SJCRH30 (cell line): Measurements from ENCODE around the gene MMRN2. TPM values are rescaled to one million over a fixed set of nuclear protein-coding genes. Genes with fewer than 3 reads are reported as not detected.
A peak's percentile ranks its signal among the peaks of the same experiment; 100 is the strongest.
"Not testable (repeated sequence)": the region's sequence is repeated elsewhere in the genome, so short reads cannot be mapped to it uniquely, and the experiment has no call there.

Experiments
- DNase-seq, 2 experiments: peaks; one replicate each; pipeline ENCODE4 v3.0.0-alpha.2; 2015 to 2020
- H3K27ac ChIP-seq: fragments of 250-450 bp; sonication (Bioruptor Pico); 2 replicates; pipeline ENCODE4 v1.5.1; 2020; ENCODE audit warnings: mild to moderate bottlenecking, moderate library complexity
- H3K27me3 ChIP-seq: fragments of 250-450 bp; sonication (Bioruptor Pico); 2 replicates; pipeline ENCODE4 v1.5.1; 2020; ENCODE audit warnings: mild to moderate bottlenecking, moderate library complexity
- H3K36me3 ChIP-seq: fragments of 250-450 bp; sonication (Bioruptor Pico); 2 replicates; pipeline ENCODE4 v1.5.1; 2020; ENCODE audit warnings: mild to moderate bottlenecking, moderate library complexity
- H3K4me1 ChIP-seq: fragments of 250-450 bp; sonication (Bioruptor Pico); 2 replicates; pipeline ENCODE4 v1.5.1; 2020; ENCODE audit warnings: mild to moderate bottlenecking, moderate library complexity
- H3K4me3 ChIP-seq: fragments of 250-450 bp; sonication (Bioruptor Pico); 2 replicates; pipeline ENCODE4 v1.5.1; 2020; ENCODE audit warnings: mild to moderate bottlenecking, moderate library complexity
- H3K9me3 ChIP-seq: fragments of 250-450 bp; sonication (Bioruptor Pico); replicated peaks from 2 replicates; pipeline ENCODE4 v1.5.1; 2020; ENCODE audit warnings: mild to moderate bottlenecking, moderate library complexity
- total RNA-seq: library from RNA; depleted of rRNA; stranded (reverse); fragments of >200 nt; shearing (Covaris generic); gene quantifications from 2 replicates; pipeline ENCODE4 v1.2.3, GENCODE V29; 2014

Gene MMRN2
- total RNA-seq, 1 experiment from 2014 or later = 1.9 TPM

DNA sequence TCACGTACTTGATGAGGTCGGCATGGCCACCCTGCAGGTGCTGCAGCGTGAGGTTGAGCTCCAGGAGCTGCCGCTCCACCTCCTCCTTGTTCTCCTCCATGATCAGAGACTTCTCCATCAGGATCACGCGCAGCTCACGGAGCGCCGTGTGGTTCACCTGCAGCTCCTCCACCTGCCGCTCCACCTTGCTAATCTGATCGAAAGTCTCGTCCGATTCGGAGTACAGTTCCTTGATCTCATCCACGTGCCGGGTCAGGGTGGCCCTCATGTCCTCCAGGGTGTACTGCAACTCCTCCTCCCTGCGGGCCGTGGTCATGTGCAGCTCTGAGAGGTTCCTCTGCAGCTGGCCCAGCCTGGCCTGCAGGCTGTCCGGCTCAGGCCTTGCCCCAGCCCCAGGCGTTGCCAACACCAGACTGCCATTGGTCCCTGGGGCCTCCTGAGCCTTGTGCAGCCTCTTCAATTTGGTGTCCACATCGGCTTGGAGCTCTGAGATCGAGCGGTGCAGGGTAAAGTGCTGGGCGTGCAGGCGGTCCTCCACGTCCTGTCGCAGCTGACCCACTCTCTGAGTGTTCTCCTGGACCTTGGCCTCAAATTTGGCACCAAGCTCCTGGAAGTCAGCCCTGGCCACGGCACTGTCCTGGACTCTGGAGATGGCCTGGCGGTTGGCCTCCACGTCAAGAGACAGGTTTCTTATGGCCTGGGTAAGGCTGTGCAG lies 13.9 kb downstream of the MMRN2 start:
- no peak overlapping the region for H3K27ac ChIP-seq
- H3K4me1 ChIP-seq = no peaks in the 10 kb centered on the region; the same call in none of the 2 replicates
- H3K36me3 ChIP-seq = no peaks in the 10 kb centered on the region
- no peaks in the 10 kb centered on the region for H3K27me3 ChIP-seq
- DNase-seq = no peak
- H3K4me3 ChIP-seq = no peak overlapping the region
- no peaks in the 10 kb centered on the region for H3K9me3 ChIP-seq

DNA sequence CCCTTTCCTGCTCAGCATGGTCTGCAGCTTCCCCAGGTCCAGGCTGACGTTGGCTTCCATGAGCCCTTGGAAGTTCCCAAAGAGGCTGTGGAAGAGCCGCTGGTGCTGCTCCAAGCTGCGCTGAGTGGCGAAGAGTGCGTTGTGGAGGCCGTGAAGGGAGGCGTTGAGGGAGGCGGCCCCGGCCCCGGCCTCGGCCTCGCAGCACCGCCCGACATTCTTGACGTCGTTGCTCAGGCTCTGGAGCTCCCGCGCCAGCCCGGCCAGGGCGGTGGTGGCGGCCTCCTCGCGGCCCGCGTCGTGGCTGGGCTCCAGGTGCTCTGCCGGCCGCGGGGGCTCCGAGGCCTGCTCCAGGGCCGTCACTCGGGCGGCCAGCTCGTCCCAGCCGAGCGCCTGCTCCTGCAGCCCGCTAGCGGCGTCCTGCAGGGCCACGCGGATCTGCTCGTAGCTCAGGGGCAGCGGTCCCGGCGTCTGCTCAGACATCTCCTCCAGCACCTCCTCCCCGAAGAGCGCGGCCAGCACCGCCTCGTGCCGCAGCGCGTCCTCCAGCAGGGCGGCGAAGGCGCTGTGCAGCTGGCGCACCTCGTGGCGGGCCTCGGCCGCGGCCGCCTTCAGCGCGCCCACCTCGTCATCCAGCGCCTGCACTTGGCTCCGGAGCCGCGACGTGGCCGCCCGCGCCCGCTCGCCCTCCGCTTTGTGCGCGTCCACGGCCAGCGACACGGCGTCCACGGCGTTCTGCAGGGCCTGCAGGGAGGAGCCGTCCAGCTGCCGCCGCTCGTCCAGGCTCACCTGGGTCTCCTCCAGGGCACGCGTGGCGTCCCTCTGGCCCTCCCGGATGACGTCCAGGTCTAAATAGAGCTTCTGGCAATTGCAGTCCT lies 14.7 kb downstream of the MMRN2 start:
- no peak for DNase-seq
- H3K27ac ChIP-seq = no peak overlapping the region
- H3K4me1 ChIP-seq = no peaks in the 10 kb centered on the region; the same call in none of the 2 replicates

DNA sequence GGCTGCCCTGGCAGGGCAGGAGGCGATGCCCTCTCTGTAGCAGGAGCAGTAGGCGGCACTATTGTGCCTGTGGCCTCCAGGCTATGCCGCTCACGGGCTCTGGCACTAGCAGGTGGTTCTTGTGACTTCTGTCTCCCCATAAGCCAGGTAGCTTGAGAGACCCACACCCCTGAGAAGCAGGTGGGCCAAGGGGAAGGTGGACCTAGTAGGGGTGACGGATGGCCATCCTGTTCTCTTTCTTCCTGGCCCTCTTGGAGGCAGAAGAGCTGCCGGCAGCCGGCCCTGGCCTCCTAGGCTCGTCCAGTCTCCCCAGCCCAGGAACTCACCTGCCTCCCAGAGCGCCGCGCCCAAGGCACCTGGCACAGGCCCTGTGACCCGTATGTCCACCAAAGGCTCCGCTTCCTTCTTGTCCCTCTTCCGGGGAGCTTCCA lies 15.4 kb downstream of the MMRN2 start:
- Histone ChIP-seq H3K27ac (no peak overlapping the region), H3K9me3 (no peaks in the 10 kb centered on the region), H3K4me3 (no peak overlapping the region), H3K27me3 (no peaks in the 10 kb centered on the region), H3K36me3 (no peaks in the 10 kb centered on the region), H3K4me1 (no peaks in the 10 kb centered on the region; the same call in none of the 2 replicates)
- no peak for DNase-seq

More for the DNA sequence above, 14.7 kb downstream of the MMRN2 start:
- no peaks in the 10 kb centered on the region for H3K27me3 ChIP-seq
- H3K36me3 ChIP-seq = no peaks in the 10 kb centered on the region
- no peak overlapping the region for H3K4me3 ChIP-seq
- H3K9me3 ChIP-seq = no peaks in the 10 kb centered on the region

DNA sequence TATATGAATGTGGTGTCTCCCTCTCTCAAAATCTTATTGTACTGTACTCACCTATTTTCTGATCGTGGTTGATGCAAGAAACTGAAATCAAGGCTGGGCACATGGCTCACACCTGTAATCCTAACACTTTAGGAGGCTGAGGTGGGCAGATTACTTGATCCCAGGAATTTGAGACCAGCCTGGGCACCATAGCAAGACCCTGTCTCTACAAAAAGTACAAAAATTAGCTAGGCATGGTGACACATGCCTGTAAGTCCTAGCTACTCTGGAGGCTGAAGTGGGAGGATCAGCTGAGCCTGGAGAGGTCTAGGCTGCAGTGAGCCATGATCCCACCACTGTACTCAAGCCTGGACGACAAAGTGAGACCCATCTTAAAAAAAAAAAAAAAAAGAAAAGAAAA lies 16.0 kb downstream of the MMRN2 start:
- Histone ChIP-seq H3K4me3 (no peak overlapping the region), H3K27me3 (no peaks in the 10 kb centered on the region), H3K36me3 (no peaks in the 10 kb centered on the region), H3K9me3 (no peaks in the 10 kb centered on the region), H3K4me1 (no peaks in the 10 kb centered on the region; the same call in none of the 2 replicates), H3K27ac (no peak overlapping the region)
- DNase-seq = no peak

DNA sequence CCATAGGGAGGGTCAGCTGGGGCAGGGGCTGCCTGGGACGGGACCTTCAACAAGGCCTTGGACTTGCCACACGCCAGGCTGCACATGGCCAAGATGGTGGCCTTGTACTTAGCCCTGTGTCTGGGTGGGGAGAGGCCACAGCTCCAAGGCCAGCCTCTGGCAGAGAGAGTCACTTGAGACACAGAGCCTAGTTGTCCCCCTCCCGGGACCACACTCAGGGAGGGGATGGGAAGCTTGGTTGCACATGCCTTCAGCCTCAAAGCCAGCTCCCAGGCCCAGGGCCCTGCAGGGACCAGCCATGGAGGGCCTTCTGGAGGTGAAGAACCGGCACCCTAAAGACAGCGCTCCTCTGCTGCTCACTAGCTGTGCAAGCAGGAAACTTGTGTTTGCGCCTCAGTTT lies 16.7 kb downstream of the MMRN2 start:
- no peak for DNase-seq
- Histone ChIP-seq H3K9me3 (no peaks in the 10 kb centered on the region), H3K36me3 (no peaks in the 10 kb centered on the region), H3K4me3 (no peak overlapping the region), H3K27ac (no peak overlapping the region), H3K27me3 (no peaks in the 10 kb centered on the region), H3K4me1 (no peaks in the 10 kb centered on the region; the same call in none of the 2 replicates)

DNA sequence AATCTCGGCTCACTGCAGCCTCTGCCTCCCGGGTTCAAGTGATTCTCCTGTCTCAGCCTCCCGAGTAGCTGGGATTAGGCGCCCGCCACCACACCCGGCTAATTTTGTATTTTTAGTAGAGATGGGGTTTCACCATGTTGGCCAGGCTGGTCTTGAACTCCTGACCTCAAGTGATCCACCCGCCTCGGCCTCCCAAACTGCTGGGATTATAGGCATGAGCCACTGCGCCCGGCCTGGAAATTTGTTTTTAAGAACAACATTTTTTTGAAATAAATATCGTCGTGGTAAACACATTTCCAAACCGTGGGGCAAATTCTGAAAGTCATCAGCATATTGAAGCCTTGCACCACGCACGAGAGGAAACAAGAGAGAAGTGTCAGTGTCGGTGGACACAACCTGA lies 17.3 kb downstream of the MMRN2 start:
- not testable (repeated sequence) for H3K4me1 ChIP-seq, H3K27ac ChIP-seq, H3K27me3 ChIP-seq, H3K4me3 ChIP-seq, H3K36me3 ChIP-seq, H3K9me3 ChIP-seq, DNase-seq

DNA sequence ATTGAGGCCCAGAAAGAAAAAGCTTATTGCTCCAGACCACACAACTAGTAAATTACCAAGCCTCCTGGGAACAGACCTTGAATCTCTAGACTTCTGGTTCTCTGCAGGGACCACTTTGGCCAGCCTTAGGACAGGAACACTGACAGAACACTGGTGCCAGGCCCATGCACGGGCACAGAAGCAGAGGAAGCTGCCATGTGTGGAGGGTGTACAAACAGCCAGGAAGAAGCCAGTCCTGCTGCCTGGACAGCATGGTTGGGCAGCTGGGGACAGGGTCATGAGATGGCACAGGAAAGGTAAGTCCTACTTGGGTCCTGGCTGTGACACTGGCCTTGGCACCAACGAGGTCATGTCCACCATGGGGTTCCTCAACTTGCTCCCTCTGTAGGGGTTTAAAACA lies 19.2 kb downstream of the MMRN2 start:
- no peaks in the 10 kb centered on the region for H3K4me1 ChIP-seq
- no peak overlapping the region for H3K27ac ChIP-seq
- no peak overlapping the region for H3K4me3 ChIP-seq
- no peak for DNase-seq
- no peaks in the 10 kb centered on the region for H3K36me3 ChIP-seq
- H3K27me3 ChIP-seq = no peaks in the 10 kb centered on the region
- no peaks in the 10 kb centered on the region for H3K9me3 ChIP-seq

DNA sequence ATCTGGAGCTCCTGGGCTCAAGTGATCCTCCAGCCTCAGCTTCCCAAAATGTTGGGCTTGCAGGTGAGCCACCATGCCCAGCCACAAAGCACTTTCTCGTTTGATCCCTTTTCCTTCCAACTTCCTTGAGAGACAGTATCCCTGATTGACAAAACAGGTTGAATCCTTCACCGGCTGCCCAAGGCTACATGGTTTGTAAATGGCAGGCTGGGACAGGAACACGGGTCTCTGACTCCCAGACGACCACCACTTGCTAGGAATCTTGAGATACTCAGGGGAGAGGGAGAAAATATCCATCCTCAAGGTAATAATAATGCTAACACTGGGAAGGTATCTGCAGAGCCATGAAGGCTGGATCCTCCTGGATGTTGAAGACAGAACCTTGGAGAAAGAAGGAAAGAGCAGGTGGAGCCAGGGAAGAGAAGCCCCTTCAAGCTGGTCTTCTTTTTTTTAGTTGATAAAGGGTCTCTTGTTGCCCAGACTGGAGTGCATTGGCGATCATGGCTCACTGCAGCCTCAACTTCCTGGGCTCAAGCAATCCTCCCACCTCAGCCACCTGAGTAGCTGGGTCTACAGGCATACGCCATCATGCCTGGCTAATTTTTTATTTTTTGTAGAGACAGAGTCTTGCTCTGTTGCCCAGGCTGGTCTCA lies 19.8 kb downstream of the MMRN2 start:
- Histone ChIP-seq H3K36me3 (no peaks in the 10 kb centered on the region), H3K27ac (no peak overlapping the region)
- DNase-seq = no peak

DNA sequence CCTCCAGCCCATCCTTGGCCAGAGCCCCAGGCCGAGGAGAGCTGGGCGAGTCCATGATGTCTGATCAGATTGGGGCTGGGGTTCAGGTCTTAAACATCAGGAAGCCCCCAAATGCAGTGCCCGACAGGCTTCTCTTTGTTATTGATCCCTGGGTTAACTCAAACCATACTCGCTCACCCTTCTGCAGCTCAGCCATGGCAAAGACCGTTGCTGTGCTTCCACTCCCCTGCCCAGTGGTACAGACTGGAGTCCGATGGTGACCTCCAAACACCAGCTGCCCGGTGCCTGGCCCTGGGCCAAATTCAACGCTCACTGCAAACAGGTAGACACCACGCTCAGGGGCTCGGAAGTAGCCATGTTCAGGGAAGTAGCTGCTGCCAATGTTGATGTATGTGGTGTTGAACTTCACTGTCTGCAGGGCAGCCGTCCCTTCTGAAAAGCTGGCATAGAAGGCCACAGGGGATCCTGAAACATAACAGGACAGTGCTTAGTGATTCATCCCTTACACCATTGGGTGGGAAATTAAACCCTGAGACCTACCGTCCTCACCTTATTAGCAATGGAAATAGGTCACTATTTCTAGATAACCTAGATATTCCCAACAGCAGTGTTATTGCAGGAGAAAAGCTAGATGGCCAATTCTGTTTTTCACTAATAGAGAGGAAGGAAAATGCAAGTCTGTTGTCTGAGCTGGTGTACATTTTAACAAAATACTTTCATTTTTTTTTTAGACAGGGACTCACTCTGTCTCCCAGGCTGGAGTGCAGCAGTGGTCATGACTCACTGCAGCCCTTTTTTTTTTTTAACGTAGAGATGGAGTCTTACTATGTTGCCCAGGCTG lies 20.5 kb downstream of the MMRN2 start:
- DNase-seq = no peak

More for the DNA sequence above, 19.8 kb downstream of the MMRN2 start:
- no peaks in the 10 kb centered on the region for H3K9me3 ChIP-seq
- H3K27me3 ChIP-seq = no peaks in the 10 kb centered on the region
- H3K4me3 ChIP-seq = no peak overlapping the region
- no peaks in the 10 kb centered on the region for H3K4me1 ChIP-seq

DNA sequence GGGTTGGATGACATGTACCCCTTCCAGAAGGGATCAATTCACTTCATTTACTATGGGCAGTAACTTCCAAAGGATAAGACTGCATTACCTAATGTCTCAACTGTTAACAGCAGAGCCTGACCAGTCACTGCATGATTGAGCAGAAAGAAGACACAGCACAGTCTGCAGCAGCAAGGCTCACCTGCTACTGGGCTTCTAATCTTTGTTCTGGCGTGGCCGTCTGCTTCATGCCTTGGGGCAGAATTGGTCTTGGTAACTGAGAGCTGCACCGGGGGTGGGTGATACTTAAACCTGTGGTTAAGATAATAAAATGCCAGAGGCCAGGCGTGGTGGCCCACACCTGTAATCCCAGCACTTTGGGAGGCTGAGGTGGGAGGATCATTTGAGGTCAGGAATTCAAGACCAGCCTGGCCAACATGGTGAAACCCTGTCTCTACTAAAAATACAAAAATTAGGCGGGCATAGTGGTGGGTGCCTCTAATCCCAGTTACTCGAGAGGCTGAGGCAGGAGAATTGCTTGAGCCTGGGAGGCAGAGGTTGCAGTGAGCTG lies 23.2 kb downstream of the MMRN2 start:
- H3K9me3 ChIP-seq, H3K4me3 ChIP-seq, H3K4me1 ChIP-seq, H3K27ac ChIP-seq, H3K36me3 ChIP-seq, H3K27me3 ChIP-seq: not testable (repeated sequence)
- DNase-seq = peak; percentile 26 to 41

More for the DNA sequence above, 20.5 kb downstream of the MMRN2 start:
- no peaks in the 10 kb centered on the region for H3K36me3 ChIP-seq
- no peaks in the 10 kb centered on the region for H3K27me3 ChIP-seq
- H3K4me3 ChIP-seq = no peak overlapping the region
- H3K4me1 ChIP-seq = no peaks in the 10 kb centered on the region
- no peaks in the 10 kb centered on the region for H3K9me3 ChIP-seq
- H3K27ac ChIP-seq = no peak overlapping the region

DNA sequence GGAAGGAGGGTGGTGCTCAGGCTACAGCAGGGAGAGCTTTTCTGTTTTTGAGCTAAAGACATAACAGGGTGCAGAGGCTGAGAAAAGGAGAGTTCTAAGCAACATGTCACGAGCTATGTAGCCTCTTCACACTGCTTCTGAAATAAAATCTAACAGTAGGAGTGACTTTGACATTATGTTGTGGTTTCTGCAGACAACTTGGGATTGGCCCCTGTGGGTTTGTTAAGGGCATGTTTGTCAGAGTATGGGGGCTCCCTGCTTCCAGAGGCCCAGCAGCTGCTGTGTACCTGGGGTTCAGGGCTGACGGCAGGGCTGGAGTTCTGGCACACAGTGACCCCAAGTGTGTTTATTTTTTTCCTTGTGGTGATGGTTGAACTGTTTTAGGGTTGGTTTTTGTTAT lies 24.7 kb downstream of the MMRN2 start:
- no peaks in the 10 kb centered on the region for H3K4me1 ChIP-seq
- DNase-seq = no peak
- no peaks in the 10 kb centered on the region for H3K27me3 ChIP-seq
- no peak overlapping the region for H3K27ac ChIP-seq
- H3K4me3 ChIP-seq = no peak overlapping the region
- no peaks in the 10 kb centered on the region for H3K9me3 ChIP-seq
- H3K36me3 ChIP-seq = peaks cover 2% of the 10 kb centered on the region; the same call in 1 of the 2 replicates

DNA sequence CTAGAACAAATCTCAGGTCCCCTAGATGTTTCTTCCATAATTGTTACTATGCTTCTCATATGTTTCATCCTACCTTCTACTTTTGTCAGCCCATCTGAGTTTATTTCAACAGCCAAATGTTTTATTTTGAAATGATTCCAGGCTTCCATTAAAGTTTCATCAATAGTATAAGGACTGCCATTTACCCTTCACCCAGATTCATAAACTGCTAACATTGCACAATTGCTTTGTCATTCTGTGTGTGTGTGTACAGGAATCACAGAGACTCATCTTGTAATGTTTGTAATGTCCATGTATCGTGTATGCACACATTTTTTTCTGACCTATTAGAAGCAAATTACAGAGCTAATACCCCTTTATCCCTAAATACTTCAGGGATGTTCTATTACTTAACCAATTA lies 25.5 kb downstream of the MMRN2 start:
- Histone ChIP-seq H3K9me3 (no peaks in the 10 kb centered on the region), H3K27ac (no peak overlapping the region), H3K4me1 (no peaks in the 10 kb centered on the region), H3K36me3 (peaks cover 2% of the 10 kb centered on the region; the same call in 1 of the 2 replicates), H3K27me3 (no peaks in the 10 kb centered on the region), H3K4me3 (no peak overlapping the region)
- no peak for DNase-seq

DNA sequence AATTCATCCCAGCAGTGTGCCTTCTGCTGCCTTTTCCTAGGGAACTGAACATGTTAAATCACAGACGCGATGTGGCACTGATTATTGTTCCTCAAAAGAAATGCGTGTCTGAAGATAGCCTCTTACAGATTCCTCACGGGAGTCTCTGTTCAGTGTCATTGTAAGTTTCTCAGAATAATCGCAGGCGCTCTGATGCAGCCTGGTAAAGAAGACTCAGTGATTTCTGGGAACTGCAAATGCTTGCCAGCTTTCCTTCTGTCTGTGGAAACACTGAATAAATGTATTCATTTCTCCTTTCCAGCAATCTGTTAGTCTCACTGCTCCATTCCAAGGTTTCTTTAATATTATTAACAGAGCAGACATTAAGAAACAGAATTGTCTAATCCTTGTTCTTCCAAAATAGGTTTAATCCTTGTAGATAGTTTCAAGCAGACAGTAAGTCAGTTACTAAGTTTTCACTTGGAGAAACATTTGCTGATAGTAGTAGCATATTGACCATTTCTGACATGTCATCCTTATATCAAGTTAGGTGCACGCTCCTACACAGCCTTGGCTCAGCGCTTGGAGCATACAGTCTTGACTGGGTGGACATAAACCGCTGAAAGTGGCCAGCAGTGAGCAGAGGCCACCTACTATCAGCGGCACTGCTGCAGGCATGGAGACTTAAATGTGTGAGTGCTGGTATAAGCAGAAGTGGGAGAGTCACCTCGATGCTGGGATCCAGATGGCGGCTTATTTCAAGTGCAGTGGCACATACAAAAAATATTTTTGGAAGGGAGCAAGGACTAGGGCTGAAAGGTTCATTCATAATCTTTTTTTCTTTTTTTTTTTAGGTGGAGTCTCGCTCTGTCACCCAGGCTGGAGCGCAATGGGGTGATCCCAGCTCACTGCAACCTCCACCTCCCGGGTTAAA lies 27.7 kb downstream of the MMRN2 start:
- no peak overlapping the region for H3K27ac ChIP-seq
- H3K9me3 ChIP-seq = no peaks in the 10 kb centered on the region
- H3K4me1 ChIP-seq = no peaks in the 10 kb centered on the region
- H3K27me3 ChIP-seq = no peaks in the 10 kb centered on the region
- H3K36me3 ChIP-seq = peaks cover 2% of the 10 kb centered on the region; the same call in 1 of the 2 replicates
- no peak overlapping the region for H3K4me3 ChIP-seq
- DNase-seq = no peak
